K562 (cell line): ENCODE data around the gene MAP1S. TPM values are rescaled to one million over a fixed set of nuclear protein-coding genes. Genes with fewer than 3 reads are reported as not detected.

Experiments
- ATAC-seq: fragments of 200-7000 bp; cut with Tn5 transposase; 3 replicates; pipeline ENCODE4 v1.9.1; 2020; ENCODE audit warnings: moderate library complexity
- BruUV-seq: library from RNA; stranded (reverse); fragments of 400-500 nt; replicated peaks from 2 replicates; lab custom pipeline; 2021; lab: Mats Ljungman, UMichigan
- CTCF ChIA-PET: fragments of 300-600 bp; formaldehyde crosslinking; extraction: SDS; loops from one replicate; lab custom pipeline; 2021; ENCODE audit warnings: low intra/inter-chr PET ratio; lab: Yijun Ruan, JAX
- POLR2A ChIA-PET: fragments of 300-600, 350-650 bp; sonication (Branson Sonifier 250); formaldehyde crosslinking; extraction: SDS; loops from one replicate; lab custom pipeline; 2021; ENCODE audit warnings: antibody characterized with exemption, inconsistent platforms; lab: Yijun Ruan, JAX
- DNase-seq, 4 experiments: peaks; one replicate each; pipeline versions ENCODE4 v3.0.0 to v3.0.0-alpha.2; 2011 to 2018; ENCODE audit warnings: low spot score in 3 of 4, mixed read lengths in 3 of 4; ENCODE audit errors: extremely low read depth in 1 of 4
- FAIRE-seq: peaks from 2 replicates; lab custom pipeline; 2011; peaks lifted over from hg19 to GRCh38; lab: Jason Lieb, UNC
- H2AFZ ChIP-seq: 2 replicates; pipeline ENCODE4 v1.6.0; 2011; ENCODE audit warnings: low read depth, low read length, control low read depth, inconsistent platforms
- H3K27ac ChIP-seq: fragments of 200-600 bp; 3 replicates; pipeline ENCODE4 v1.8.0; 2011; ENCODE audit warnings: low read depth, mild to moderate bottlenecking, control low read depth, inconsistent platforms, low read length, moderate library complexity, mixed read lengths; ENCODE audit errors: extremely low read depth
- H3K27me3 ChIP-seq, 2 experiments: fragments of 300-600 bp in 1 of 2; 2 replicates in 1 of 2; 3 replicates in 1 of 2; pipeline versions ENCODE4 v1.6.0 to v1.8.0; 2011; ENCODE audit warnings: inconsistent platforms in 2 of 2, low read length in 2 of 2, mild to moderate bottlenecking in 1 of 2, mixed read lengths in 1 of 2, moderate library complexity in 1 of 2; ENCODE audit not compliant: control insufficient read depth in 2 of 2, insufficient read depth in 2 of 2
- H3K36me3 ChIP-seq: fragments of 300-600 bp; 3 replicates; pipeline ENCODE4 v1.8.0; 2011; ENCODE audit warnings: mild to moderate bottlenecking, low read length, inconsistent platforms; ENCODE audit not compliant: control insufficient read depth, insufficient read depth
- H3K4me1 ChIP-seq, 2 experiments: fragments of 200-600 bp in 1 of 2; replicated peaks in 1 of 2; 2 replicates in 1 of 2; 3 replicates in 1 of 2; pipeline versions ENCODE4 v1.5.1 to v1.8.0; 2011; ENCODE audit warnings: inconsistent platforms in 2 of 2, low read length in 2 of 2, mild to moderate bottlenecking in 1 of 2, mixed read lengths in 1 of 2, moderate library complexity in 1 of 2; ENCODE audit not compliant: control insufficient read depth in 2 of 2, insufficient read depth in 2 of 2
- H3K4me2 ChIP-seq: 2 replicates; pipeline ENCODE4 v1.6.1; 2011; ENCODE audit warnings: low read length, control low read depth, inconsistent platforms, mixed read lengths; ENCODE audit not compliant: insufficient read depth
- H3K4me3 ChIP-seq: fragments of 200-600 bp; sonication (generic), shearing (Covaris generic); 2 replicates; pipeline ENCODE4 v1.5.1; 2016; ENCODE audit warnings: control low read depth, inconsistent platforms
- H3K79me2 ChIP-seq: fragments of 200-600 bp; 3 replicates; pipeline ENCODE4 v1.8.0; 2011; ENCODE audit warnings: low read length, inconsistent platforms; ENCODE audit not compliant: control insufficient read depth, insufficient read depth
- H3K9ac ChIP-seq, 2 experiments: 2 replicates each; pipeline versions ENCODE4 v1.6.0 to v1.6.1; 2011; ENCODE audit warnings: low read depth in 2 of 2, low read length in 2 of 2, control low read depth in 1 of 2, inconsistent platforms in 1 of 2, mild to moderate bottlenecking in 1 of 2, mixed read lengths in 1 of 2; ENCODE audit not compliant: insufficient read depth in 1 of 2
- H3K9me1 ChIP-seq: one replicate; pipeline ENCODE4 v1.6.0; 2011; ENCODE audit warnings: inconsistent platforms, mild to moderate bottlenecking, low read length, moderate library complexity; ENCODE audit not compliant: control insufficient read depth, insufficient read depth
- H3K9me3 ChIP-seq: replicated peaks from 2 replicates; pipeline ENCODE4 v1.5.1; 2011; ENCODE audit warnings: low read depth, low read length, inconsistent platforms; ENCODE audit not compliant: control insufficient read depth, insufficient read depth
- H4K20me1 ChIP-seq: replicated peaks from 2 replicates; pipeline ENCODE4 v1.6.1; 2011; ENCODE audit warnings: low read length, inconsistent platforms, mixed read lengths; ENCODE audit not compliant: control insufficient read depth, insufficient read depth
- CHD2 ChIP-seq: IDR thresholded peaks from 2 replicates; pipeline ENCODE4 v1.6.1; 2011; ENCODE audit warnings: low read depth, low read length
- CXXC5 ChIP-seq: fragments of 250-450 bp; sonication (Bioruptor Pico); IDR thresholded peaks from 2 replicates; pipeline ENCODE4 v1.8.0; 2022; ENCODE audit warnings: inconsistent platforms, mild to moderate bottlenecking, moderate library complexity
- FOS ChIP-seq: IDR thresholded peaks from 3 replicates; pipeline ENCODE4 v1.6.1; 2011; ENCODE audit not compliant: insufficient read length; ENCODE audit errors: extremely low read depth
- GABPB1 ChIP-seq: sonication (generic); formaldehyde crosslinking; IDR thresholded peaks from 2 replicates; pipeline ENCODE4 v1.8.0; 2022; ENCODE audit warnings: mild to moderate bottlenecking, missing genetic modification reagents
- MBD2 ChIP-seq: sonication (generic); IDR thresholded peaks from 2 replicates; pipeline ENCODE4 v1.6.1; 2016; ENCODE audit warnings: low read depth, borderline replicate concordance
- PBX2 ChIP-seq, 2 experiments: IDR thresholded peaks in 1 of 2; conservative IDR thresholded peaks in 1 of 2; 2 replicates each; pipeline ENCODE4 v1.6.1; 2016; ENCODE audit warnings: low read depth in 2 of 2, mild to moderate bottlenecking in 1 of 2, missing compliant biosample characterization in 1 of 2, missing genetic modification characterization in 1 of 2, moderate library complexity in 1 of 2
- PKNOX1 ChIP-seq: fragments of 450-650 bp; IDR thresholded peaks from 2 replicates; pipeline ENCODE4 v1.6.1; 2016
- RAD51 ChIP-seq: fragments of 450-650 bp; IDR thresholded peaks from 2 replicates; pipeline ENCODE4 v1.7.1; 2016; ENCODE audit warnings: low read depth, mild to moderate bottlenecking, borderline replicate concordance
- RBM15 ChIP-seq: fragments of 200-400 bp; formaldehyde crosslinking; IDR thresholded peaks from 2 replicates; pipeline ENCODE4 v1.6.1; 2018; ENCODE audit warnings: mild to moderate bottlenecking, low read length, moderate library complexity; ENCODE audit not compliant: insufficient read depth
- RBM25 ChIP-seq: fragments of 200-400 bp; formaldehyde crosslinking; IDR thresholded peaks from 2 replicates; pipeline ENCODE4 v1.6.1; 2018; ENCODE audit warnings: low read length, low read depth, moderate library complexity; ENCODE audit not compliant: severe bottlenecking
- SP2 ChIP-seq: IDR thresholded peaks from 2 replicates; pipeline ENCODE4 v1.6.1; 2011; ENCODE audit warnings: mild to moderate bottlenecking, low read depth, low read length, moderate library complexity; ENCODE audit not compliant: poor library complexity, severe bottlenecking; ENCODE audit errors: extremely low read depth
- WGBS: fragments of 100-300 bp; shearing (Covaris generic); methylation state at CpG from one replicate; pipeline ENCODE4 v1.1.6; 2016; ENCODE audit warnings: low coverage, mixed read lengths; ENCODE audit not compliant: insufficient coverage; ENCODE audit errors: missing lambda C conversion rate; 5-methylcytosine and 5-hydroxymethylcytosine counted together
- in situ Hi-C: fragments of 300-500 bp; cut with MboI; formaldehyde crosslinking; loops from 4 replicates; pipeline ENCODE4 v1.15.0; 2018; ENCODE audit warnings: inconsistent platforms, mixed read lengths
- intact Hi-C: fragments of 100-400 bp; cut with micrococcal nuclease; formaldehyde crosslinking; loops from 2 replicates; pipeline ENCODE4 v1.14.2; 2022
- polyA plus RNA-seq, 8 experiments: library from polyadenylated mRNA; depleted of rRNA in 4 of 8; stranded (reverse) in 5 of 8; unstranded in 3 of 8; fragments of >200 nt; fragmentation: Nextera tagmentation in 2 of 8; fragmentation: Illumina TruSeq in 1 of 8; extraction: Ambion mirVana in 2 of 8; extraction: Trizol in 1 of 8; gene quantifications; 2 replicates each; pipeline versions ENCODE4 v1.2.1 to v1.2.3, GENCODE V29; 2011 to 2014; ENCODE audit warnings: inconsistent platforms in 1 of 8, missing spikeins in 1 of 8
- total RNA-seq, 7 experiments: library from RNA; depleted of rRNA in 6 of 7; stranded (reverse); fragments of >200 nt in 6 of 7; fragmentation: Illumina TruSeq in 2 of 7; extraction: Trizol in 2 of 7; gene quantifications; 2 replicates each; pipeline versions ENCODE4 v1.2.1 to v1.2.3, GENCODE V29; 2011 to 2021; ENCODE audit warnings: low replicate concordance in 1 of 7
- TF ChIP-seq, protein P1 (sequence below): sonication (generic); formaldehyde crosslinking; IDR thresholded peaks from 2 replicates; pipeline ENCODE4 v1.8.0; 2022; ENCODE audit warnings: mild to moderate bottlenecking, missing genetic modification reagents, borderline replicate concordance
- TF ChIP-seq, protein P2 (sequence below): sonication (generic); formaldehyde crosslinking; IDR thresholded peaks from 2 replicates; pipeline ENCODE4 v1.5.0; 2020; ENCODE audit warnings: missing genetic modification reagents
- TF ChIP-seq, protein P3 (sequence below): sonication (generic); formaldehyde crosslinking; IDR thresholded peaks from 2 replicates; pipeline ENCODE4 v1.9.0; 2022; ENCODE audit warnings: mild to moderate bottlenecking, missing genetic modification reagents

MAP1S gene
- total and polyA plus RNA-seq, 9 of the 15 experiments (the other 6 are each of a cell fraction or from before 2014, with no cell fraction given): 2.0 to 81.0 (median 9.5) TPM

GRCh38 chr19:17772172-17772571 lies 52.9 kb downstream of the MAP1S start:
- Histone ChIP-seq H2AFZ (no peak overlapping the region), H3K9me1 (peaks cover 5% of the 10 kb centered on the region), H3K4me3 (no peak overlapping the region), H3K27me3 (no peaks in the 10 kb centered on the region), H4K20me1 (no peaks in the 10 kb centered on the region; the same call in 1 of the 2 replicates), H3K4me1 (peaks cover 2 to 14% of the 10 kb centered on the region in 2 experiments; a peak in 3 of 5 replicates), H3K27ac (no peak overlapping the region), H3K79me2 (no peaks in the 10 kb centered on the region), H3K4me2 (no peak overlapping the region), H3K9me3 (no peaks in the 10 kb centered on the region), H3K9ac (no peak overlapping the region), H3K36me3 (peaks cover 73% of the 10 kb centered on the region; the same call in 2 of the 3 replicates)
- WGBS: 95% methylated on average over 4 of the region's 4 CpGs
- DNase-seq (peak in 3 of 4 experiments; percentile 42 to 66 (median 55)), FAIRE-seq (no peak), ATAC-seq (peak; percentile 71)
- no TSS peak for BruUV-seq
- intact Hi-C loops: no loop called here
- in situ Hi-C loops: no loop called here
- ChIA-PET CTCF (no interaction called here), POLR2A (interaction anchor here (0.6 to 1.7 kb wide), 3 partner anchors 10 to 331 kb away, joined by 3 to 5 read pairs (median 4); no protein-coding TSS in a partner anchor)
- TF ChIP-seq GABPB1: peak; percentile 26; the same call in 1 of the 2 replicates
- TF ChIP-seq, protein P1, sequence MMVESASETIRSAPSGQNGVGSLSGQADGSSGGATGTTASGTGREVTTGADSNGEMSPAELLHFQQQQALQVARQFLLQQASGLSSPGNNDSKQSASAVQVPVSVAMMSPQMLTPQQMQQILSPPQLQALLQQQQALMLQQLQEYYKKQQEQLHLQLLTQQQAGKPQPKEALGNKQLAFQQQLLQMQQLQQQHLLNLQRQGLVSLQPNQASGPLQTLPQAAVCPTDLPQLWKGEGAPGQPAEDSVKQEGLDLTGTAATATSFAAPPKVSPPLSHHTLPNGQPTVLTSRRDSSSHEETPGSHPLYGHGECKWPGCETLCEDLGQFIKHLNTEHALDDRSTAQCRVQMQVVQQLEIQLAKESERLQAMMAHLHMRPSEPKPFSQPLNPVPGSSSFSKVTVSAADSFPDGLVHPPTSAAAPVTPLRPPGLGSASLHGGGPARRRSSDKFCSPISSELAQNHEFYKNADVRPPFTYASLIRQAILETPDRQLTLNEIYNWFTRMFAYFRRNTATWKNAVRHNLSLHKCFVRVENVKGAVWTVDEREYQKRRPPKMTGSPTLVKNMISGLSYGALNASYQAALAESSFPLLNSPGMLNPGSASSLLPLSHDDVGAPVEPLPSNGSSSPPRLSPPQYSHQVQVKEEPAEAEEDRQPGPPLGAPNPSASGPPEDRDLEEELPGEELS (CRISPR knock-in tag): no peak
- peak; percentile 44; the same call in 1 of the 2 replicates for TF ChIP-seq RAD51
- peak; percentile 32 for TF ChIP-seq RBM25
- no peak for TF ChIP-seq RBM15
- TF ChIP-seq, protein P2, sequence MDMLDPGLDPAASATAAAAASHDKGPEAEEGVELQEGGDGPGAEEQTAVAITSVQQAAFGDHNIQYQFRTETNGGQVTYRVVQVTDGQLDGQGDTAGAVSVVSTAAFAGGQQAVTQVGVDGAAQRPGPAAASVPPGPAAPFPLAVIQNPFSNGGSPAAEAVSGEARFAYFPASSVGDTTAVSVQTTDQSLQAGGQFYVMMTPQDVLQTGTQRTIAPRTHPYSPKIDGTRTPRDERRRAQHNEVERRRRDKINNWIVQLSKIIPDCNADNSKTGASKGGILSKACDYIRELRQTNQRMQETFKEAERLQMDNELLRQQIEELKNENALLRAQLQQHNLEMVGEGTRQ (CRISPR knock-in tag): peak; percentile 72
- TF ChIP-seq MBD2: peak; percentile 32; the same call in 1 of the 2 replicates
- peak; percentile 44; the same call in 1 of the 2 replicates for TF ChIP-seq PBX2 (CRISPR knock-in tag; IDR thresholded peaks at IDR 0.05; ENCODE audit: low read depth)
- peak; percentile 76 for TF ChIP-seq PBX2 (tag; conservative IDR thresholded peaks at IDR 0.05; ENCODE audit: low read depth)
- peak; percentile 97 for TF ChIP-seq PKNOX1
- TF ChIP-seq FOS: peak; percentile 72
- 0 out of 2 replicates have a peak, but pooled peaks have one; percentile 38 for TF ChIP-seq CHD2
- TF ChIP-seq CXXC5 (CRISPR knock-in tag): no peak
- TF ChIP-seq, protein P3, sequence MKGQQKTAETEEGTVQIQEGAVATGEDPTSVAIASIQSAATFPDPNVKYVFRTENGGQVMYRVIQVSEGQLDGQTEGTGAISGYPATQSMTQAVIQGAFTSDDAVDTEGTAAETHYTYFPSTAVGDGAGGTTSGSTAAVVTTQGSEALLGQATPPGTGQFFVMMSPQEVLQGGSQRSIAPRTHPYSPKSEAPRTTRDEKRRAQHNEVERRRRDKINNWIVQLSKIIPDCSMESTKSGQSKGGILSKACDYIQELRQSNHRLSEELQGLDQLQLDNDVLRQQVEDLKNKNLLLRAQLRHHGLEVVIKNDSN (CRISPR knock-in tag): peak; percentile 92
- TF ChIP-seq SP2: peak; percentile 50
